ENCODE measurements around the gene WNK4.

- TF ChIP-seq CTCF (IDR thresholded peaks at IDR 0.05) (no peak), POLR2A (IDR thresholded peaks at IDR 0.05) (no peak)
Observed at GRCh38 chr17:42748202-42748907, 32.1 kb upstream of the WNK4 start.
